CD14-positive monocyte (primary cell): ENCODE results near the gene INPP5A. TPM values are rescaled to one million over a fixed set of nuclear protein-coding genes. Genes with fewer than 3 reads are reported as not detected.

Experiments
- DNase-seq, 3 donors: peaks; one replicate each; pipeline ENCODE4 v3.0.0-alpha.2; 2011 to 2022
- H2AFZ ChIP-seq: 2 replicates; pipeline ENCODE4 v1.6.0; 2012; ENCODE audit warnings: mild to moderate bottlenecking, low read depth, low read length, inconsistent platforms; ENCODE audit not compliant: insufficient read depth, poor library complexity, severe bottlenecking
- H3K27ac ChIP-seq, 2 donors: 1 replicate in 1 of 2; 2 replicates in 1 of 2; pipeline ENCODE4 v1.5.1; 2012 to 2013; ENCODE audit warnings: low read length in 2 of 2, control low read depth in 1 of 2, inconsistent platforms in 1 of 2, low read depth in 1 of 2, mild to moderate bottlenecking in 1 of 2
- H3K27me3 ChIP-seq, 2 donors: one replicate each; pipeline versions ENCODE4 v1.6.0 to v1.6.1; 2011 to 2013; ENCODE audit warnings: low read length in 2 of 2; ENCODE audit not compliant: control insufficient read depth in 2 of 2, insufficient read depth in 2 of 2
- H3K36me3 ChIP-seq, 2 donors: replicated peaks in 1 of 2; 1 replicate in 1 of 2; 2 replicates in 1 of 2; pipeline versions ENCODE4 v1.5.1 to v1.6.1; 2012 to 2013; ENCODE audit warnings: low read length in 2 of 2, control low read depth in 1 of 2, inconsistent platforms in 1 of 2, mild to moderate bottlenecking in 1 of 2; ENCODE audit not compliant: insufficient read depth in 2 of 2, control insufficient read depth in 1 of 2
- H3K4me1 ChIP-seq, 2 donors: 1 replicate in 1 of 2; 2 replicates in 1 of 2; pipeline versions ENCODE4 v1.5.1 to v1.6.1; 2012 to 2013; ENCODE audit warnings: low read length in 2 of 2, control low read depth in 1 of 2, inconsistent platforms in 1 of 2, mild to moderate bottlenecking in 1 of 2, moderate library complexity in 1 of 2; ENCODE audit not compliant: insufficient read depth in 2 of 2, control insufficient read depth in 1 of 2
- H3K4me2 ChIP-seq: replicated peaks from 2 replicates; pipeline ENCODE3; 2012; ENCODE audit warnings: low read length, moderate library complexity, mild to moderate bottlenecking; ENCODE audit not compliant: poor library complexity, severe bottlenecking; ENCODE audit errors: extremely low read depth
- H3K4me3 ChIP-seq, 3 experiments: fragments of 200-600 bp in 1 of 3; sonication (generic) in 1 of 3; replicated peaks in 1 of 3; 1 replicate in 2 of 3; 2 replicates in 1 of 3; pipeline ENCODE4 v1.5.1; 2011 to 2013; ENCODE audit warnings: low read length in 3 of 3, mild to moderate bottlenecking in 3 of 3, control low read depth in 2 of 3, low read depth in 2 of 3, inconsistent platforms in 1 of 3, moderate library complexity in 1 of 3
- H3K79me2 ChIP-seq: 2 replicates; pipeline ENCODE4 v1.6.0; 2012; ENCODE audit warnings: mild to moderate bottlenecking, control low read depth, inconsistent platforms, low read length, moderate library complexity; ENCODE audit not compliant: insufficient read depth
- H3K9ac ChIP-seq: 2 replicates; pipeline ENCODE4 v1.6.0; 2017; ENCODE audit warnings: low read length, mild to moderate bottlenecking; ENCODE audit not compliant: insufficient read depth, poor library complexity, severe bottlenecking
- H3K9me3 ChIP-seq, 2 donors: replicated peaks in 1 of 2; 1 replicate in 1 of 2; 2 replicates in 1 of 2; pipeline versions ENCODE4 v1.5.1 to v1.6.1; 2012 to 2013; ENCODE audit warnings: low read length in 2 of 2, control low read depth in 1 of 2; ENCODE audit not compliant: control insufficient read depth in 1 of 2, insufficient read depth in 1 of 2
- H4K20me1 ChIP-seq: 2 replicates; pipeline ENCODE4 v1.6.0; 2012; ENCODE audit warnings: mild to moderate bottlenecking, low read length, control low read depth, moderate library complexity; ENCODE audit not compliant: insufficient read depth
- H3K27ac Mint-ChIP-seq, 7 donors: one replicate each; pipeline ENCODE4 v1.8.0; 2020; ENCODE audit warnings: mild to moderate bottlenecking in 7 of 7, mixed read lengths in 7 of 7, moderate library complexity in 6 of 7, inconsistent platforms in 2 of 7
- H3K27me3 Mint-ChIP-seq, 3 donors: one replicate each; pipeline ENCODE4 v1.8.0; 2021 to 2022; ENCODE audit warnings: low read depth in 3 of 3, mild to moderate bottlenecking in 3 of 3, mixed read lengths in 3 of 3, moderate library complexity in 3 of 3, inconsistent platforms in 1 of 3
- H3K36me3 Mint-ChIP-seq, 2 donors: one replicate each; pipeline ENCODE4 v1.8.0; 2020; ENCODE audit warnings: mixed read lengths in 2 of 2, inconsistent platforms in 1 of 2, mild to moderate bottlenecking in 1 of 2
- H3K4me1 Mint-ChIP-seq: one replicate; pipeline ENCODE4 v1.8.0; 2020; ENCODE audit warnings: mild to moderate bottlenecking, mixed read lengths
- H3K4me3 Mint-ChIP-seq, 2 donors: one replicate each; pipeline ENCODE4 v1.8.0; 2020; ENCODE audit warnings: mild to moderate bottlenecking in 2 of 2, mixed read lengths in 2 of 2, moderate library complexity in 1 of 2
- H3K9me3 Mint-ChIP-seq, 7 donors: one replicate each; pipeline ENCODE4 v1.8.0; 2020 to 2022; ENCODE audit warnings: mixed read lengths in 7 of 7, mild to moderate bottlenecking in 6 of 7, moderate library complexity in 6 of 7, inconsistent platforms in 2 of 7
- WGBS: methylation state at CpG from one replicate; pipeline ENCODE4 v1.1.5; 2013; ENCODE audit warnings: missing lambda C conversion rate; ENCODE audit not compliant: insufficient coverage; 5-methylcytosine and 5-hydroxymethylcytosine counted together
- intact Hi-C, 2 donors: fragments of 100-400 bp; cut with micrococcal nuclease; formaldehyde crosslinking; loops; one replicate each; pipeline versions ENCODE4 v1.15.0 to v1.15.1; 2023
- polyA plus RNA-seq, 3 donors: library from polyadenylated mRNA; depleted of rRNA in 1 of 3; unstranded in 2 of 3; stranded (reverse) in 1 of 3; fragments of 300-500 nt in 2 of 3; fragments of >200 nt in 1 of 3; fragmentation: Illumina TruSeq in 2 of 3; gene quantifications; 1 replicate in 2 of 3; 2 replicates in 1 of 3; pipeline ENCODE4 v1.2.3, GENCODE V29; 2012 to 2021
- TF ChIP-seq, protein P1 (sequence below): fragments of 200-600 bp; IDR thresholded peaks from one replicate; pipeline ENCODE4 v1.8.0; 2022; ENCODE audit warnings: antibody characterized with exemption, mild to moderate bottlenecking

Gene INPP5A
- polyA plus RNA-seq, 3 donors, result 0.87 to 17.2 (median 2.9) TPM

DNA sequence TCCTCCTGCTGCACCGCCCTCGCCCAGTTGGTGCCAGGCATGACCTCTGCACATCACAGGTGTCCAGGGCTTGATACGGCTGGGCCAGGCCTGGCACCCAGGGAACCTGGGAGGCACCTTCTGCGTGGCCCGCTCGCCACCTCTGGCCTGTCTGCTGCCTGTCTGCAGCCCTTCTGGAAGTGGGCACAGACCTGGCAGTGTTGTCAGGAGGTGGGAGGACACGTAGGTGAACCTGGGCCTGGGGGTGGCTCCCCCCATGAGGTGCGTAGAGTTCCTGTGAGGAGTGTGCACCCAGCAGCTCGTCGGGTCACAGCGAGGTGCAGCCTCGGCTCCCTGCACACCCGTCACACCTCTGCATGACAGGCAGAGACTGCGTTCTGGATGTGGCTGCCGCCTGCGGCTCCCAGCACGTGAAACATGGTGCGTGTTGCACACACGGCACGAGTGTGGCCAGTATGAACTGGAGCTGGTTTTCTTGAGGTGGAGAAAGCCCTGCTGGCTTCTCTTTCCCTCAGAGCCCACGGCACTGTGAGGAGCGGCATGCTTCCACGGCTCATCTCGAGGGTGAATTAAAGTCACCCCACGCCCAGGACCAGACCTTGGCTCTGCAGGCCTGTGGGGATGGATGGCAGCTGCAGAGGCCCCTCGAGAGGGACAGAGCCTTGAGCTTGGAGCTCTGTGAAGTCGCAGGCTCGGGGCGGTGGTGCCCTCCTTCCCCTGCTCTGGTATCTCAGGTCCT is 24.8 kb downstream of the INPP5A start:
- H3K9ac ChIP-seq, result no peak overlapping the region
- H3K4me1 ChIP-seq, result peaks cover 23 to 41% of the 10 kb centered on the region in 2 donors
- Mint-ChIP-seq H3K4me3 (no peak overlapping the region), H3K27ac (no peak overlapping the region), H3K36me3 (peaks cover 12 to 15% of the 10 kb centered on the region in 2 donors), H3K9me3 (peaks cover 0 to 2% (median 0%) of the 10 kb centered on the region in 7 donors), H3K4me1 (peaks cover 42% of the 10 kb centered on the region), H3K27me3 (peaks cover 0 to 2% (median 0%) of the 10 kb centered on the region in 3 donors)
- peaks cover 0 to 9% of the 10 kb centered on the region in 2 donors for H3K36me3 ChIP-seq
- H3K4me3 ChIP-seq, result no peak overlapping the region
- H3K27me3 ChIP-seq, result no peaks in the 10 kb centered on the region
- intact Hi-C loops, result no loop called here
- DNase-seq, result no peak
- peaks cover 98% of the 10 kb centered on the region for H4K20me1 ChIP-seq
- H3K4me2 ChIP-seq, result no peak overlapping the region
- H2AFZ ChIP-seq, result no peak overlapping the region
- WGBS, result 96% methylated on average over 29 of the region's 29 CpGs
- H3K79me2 ChIP-seq, result peaks cover 95% of the 10 kb centered on the region
- no peaks in the 10 kb centered on the region for H3K9me3 ChIP-seq
- H3K27ac ChIP-seq, result no peak overlapping the region
- TF ChIP-seq, protein P1, sequence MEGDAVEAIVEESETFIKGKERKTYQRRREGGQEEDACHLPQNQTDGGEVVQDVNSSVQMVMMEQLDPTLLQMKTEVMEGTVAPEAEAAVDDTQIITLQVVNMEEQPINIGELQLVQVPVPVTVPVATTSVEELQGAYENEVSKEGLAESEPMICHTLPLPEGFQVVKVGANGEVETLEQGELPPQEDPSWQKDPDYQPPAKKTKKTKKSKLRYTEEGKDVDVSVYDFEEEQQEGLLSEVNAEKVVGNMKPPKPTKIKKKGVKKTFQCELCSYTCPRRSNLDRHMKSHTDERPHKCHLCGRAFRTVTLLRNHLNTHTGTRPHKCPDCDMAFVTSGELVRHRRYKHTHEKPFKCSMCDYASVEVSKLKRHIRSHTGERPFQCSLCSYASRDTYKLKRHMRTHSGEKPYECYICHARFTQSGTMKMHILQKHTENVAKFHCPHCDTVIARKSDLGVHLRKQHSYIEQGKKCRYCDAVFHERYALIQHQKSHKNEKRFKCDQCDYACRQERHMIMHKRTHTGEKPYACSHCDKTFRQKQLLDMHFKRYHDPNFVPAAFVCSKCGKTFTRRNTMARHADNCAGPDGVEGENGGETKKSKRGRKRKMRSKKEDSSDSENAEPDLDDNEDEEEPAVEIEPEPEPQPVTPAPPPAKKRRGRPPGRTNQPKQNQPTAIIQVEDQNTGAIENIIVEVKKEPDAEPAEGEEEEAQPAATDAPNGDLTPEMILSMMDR, result no peak

DNA sequence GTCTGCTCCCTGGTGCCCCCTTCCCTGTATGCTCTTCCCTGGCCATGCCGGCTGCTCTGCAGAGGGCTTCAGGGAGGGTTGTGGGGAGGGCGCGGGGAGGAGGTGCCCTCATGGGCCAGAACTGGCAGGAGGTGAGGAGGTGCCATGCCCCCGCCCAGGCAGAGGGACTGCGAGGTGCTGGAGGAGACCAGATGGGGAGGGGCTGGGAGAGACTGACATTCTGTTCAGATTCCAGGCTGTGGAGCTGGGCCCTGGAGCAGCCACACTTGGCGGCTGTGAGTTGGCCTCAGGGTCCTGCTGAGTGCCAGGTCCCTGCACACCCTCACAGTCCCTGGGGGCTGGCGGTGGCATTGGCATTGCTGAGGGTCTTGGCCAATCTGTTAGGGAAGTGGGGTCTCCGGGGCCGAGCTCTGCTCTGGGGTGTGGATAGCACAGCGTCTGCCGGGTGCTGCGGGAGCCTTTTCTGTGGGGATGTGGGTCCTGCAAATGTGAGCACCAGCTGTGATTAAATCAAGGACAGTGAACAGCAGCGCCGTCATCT is 25.4 kb downstream of the INPP5A start:
- peaks cover 38% of the 10 kb centered on the region for H3K4me1 Mint-ChIP-seq

More for the DNA sequence above, 25.4 kb downstream of the INPP5A start:
- WGBS, result 87% methylated on average over 10 of the region's 14 CpGs
- Mint-ChIP-seq H3K9me3 (peaks cover 0 to 2% (median 0%) of the 10 kb centered on the region in 7 donors), H3K4me3 (no peak overlapping the region), H3K36me3 (peaks cover 13 to 16% of the 10 kb centered on the region in 2 donors), H3K27me3 (peaks cover 0 to 2% (median 0%) of the 10 kb centered on the region in 3 donors), H3K27ac (no peak overlapping the region)
- Histone ChIP-seq H3K4me1 (peaks cover 23 to 37% of the 10 kb centered on the region in 2 donors), H3K27ac (no peak overlapping the region), H3K27me3 (no peaks in the 10 kb centered on the region), H3K4me3 (no peak overlapping the region), H2AFZ (no peak overlapping the region), H3K36me3 (peaks cover 0 to 9% of the 10 kb centered on the region in 2 donors), H3K79me2 (peaks cover 94% of the 10 kb centered on the region), H3K9me3 (no peaks in the 10 kb centered on the region), H3K4me2 (no peak overlapping the region), H3K9ac (no peak overlapping the region), H4K20me1 (peaks cover 97% of the 10 kb centered on the region)
- TF ChIP-seq, protein P1, result no peak
- intact Hi-C loops, result no loop called here
- DNase-seq, result no peak
